DND-41 (cell line): Measurements from ENCODE around the gene BNIPL.

ENCODE experiments used
- ATAC-seq: fragments of 200-7000 bp; cut with Tn5 transposase; 3 replicates; pipeline ENCODE4 v1.9.1; 2021; ENCODE audit warnings: low read depth; ENCODE audit not compliant: insufficient read depth
- DNase-seq: peaks from one replicate; pipeline ENCODE4 v3.0.0-alpha.2; 2020
- H2AFZ ChIP-seq: 2 replicates; pipeline ENCODE4 v1.6.0; 2012; ENCODE audit warnings: low read depth, low read length
- H3K27ac ChIP-seq: 2 replicates; pipeline ENCODE4 v1.5.1; 2012; ENCODE audit warnings: low read length, inconsistent platforms
- H3K27me3 ChIP-seq: fragments of 200-600 bp; sonication (generic); 2 replicates; pipeline ENCODE4 v1.6.0; 2012; ENCODE audit warnings: low read length, mild to moderate bottlenecking, inconsistent platforms; ENCODE audit not compliant: insufficient read depth, poor library complexity
- H3K36me3 ChIP-seq: 2 replicates; pipeline ENCODE4 v1.5.1; 2012; ENCODE audit warnings: low read length, inconsistent platforms; ENCODE audit not compliant: insufficient read depth
- H3K4me1 ChIP-seq: 2 replicates; pipeline ENCODE4 v1.5.1; 2012; ENCODE audit warnings: mild to moderate bottlenecking, low read length; ENCODE audit not compliant: insufficient read depth
- H3K4me2 ChIP-seq: 2 replicates; pipeline ENCODE4 v1.6.0; 2012; ENCODE audit warnings: mild to moderate bottlenecking, moderate library complexity, low read length, inconsistent platforms; ENCODE audit not compliant: insufficient read depth
- H3K4me3 ChIP-seq, 2 experiments: fragments of 200-600 bp in 1 of 2; shearing (Covaris generic) in 1 of 2; 2 replicates each; pipeline ENCODE4 v1.5.1; 2012 to 2016; ENCODE audit warnings: inconsistent platforms in 2 of 2, low read length in 2 of 2, mild to moderate bottlenecking in 2 of 2, low read depth in 1 of 2, moderate library complexity in 1 of 2
- H3K79me2 ChIP-seq: 2 replicates; pipeline ENCODE4 v1.6.0; 2012; ENCODE audit warnings: low read length, inconsistent platforms; ENCODE audit not compliant: insufficient read depth
- H3K9ac ChIP-seq: 2 replicates; pipeline ENCODE4 v1.6.0; 2012; ENCODE audit warnings: low read depth, mild to moderate bottlenecking, inconsistent platforms, low read length, moderate library complexity
- H3K9me3 ChIP-seq: 2 replicates; pipeline ENCODE4 v1.5.1; 2012; ENCODE audit warnings: low read length, moderate library complexity, mild to moderate bottlenecking, inconsistent platforms; ENCODE audit not compliant: insufficient read depth, severe bottlenecking
- H4K20me1 ChIP-seq: 2 replicates; pipeline ENCODE4 v1.6.0; 2012; ENCODE audit warnings: low read length; ENCODE audit not compliant: insufficient read depth
- CTCF ChIP-seq: IDR thresholded peaks from 2 replicates; pipeline ENCODE4 v1.5.1; 2012; ENCODE audit warnings: borderline replicate concordance, low read length, moderate library complexity, mild to moderate bottlenecking; ENCODE audit not compliant: poor library complexity, severe bottlenecking; ENCODE audit errors: extremely low read depth
- EZH2 ChIP-seq: IDR thresholded peaks from 3 replicates; pipeline ENCODE4 v1.6.1; 2012; ENCODE audit warnings: borderline replicate concordance, low read depth, mild to moderate bottlenecking, moderate library complexity, low read length, inconsistent platforms; ENCODE audit not compliant: severe bottlenecking

Gene BNIPL

DNA sequence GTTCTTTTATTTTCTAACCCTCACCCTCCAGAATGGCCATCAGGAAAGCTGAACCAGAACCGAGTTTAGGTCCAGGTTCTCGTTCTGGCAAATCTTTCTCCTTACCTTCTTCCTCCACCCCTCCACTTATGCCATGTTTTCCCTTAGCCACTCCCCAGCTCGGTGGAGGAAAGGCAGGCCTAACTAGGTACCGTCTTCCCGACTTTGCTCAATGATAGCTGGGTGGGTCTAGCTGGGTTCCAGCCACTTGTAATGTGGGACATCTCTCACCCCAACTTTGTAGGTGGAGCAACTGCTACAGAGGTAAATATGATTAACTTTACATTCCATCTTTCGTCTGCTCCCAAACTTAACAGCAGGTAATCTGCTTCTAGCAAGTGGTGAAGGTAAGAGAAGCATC, 646 bp downstream of the BNIPL start:
- no peak for ATAC-seq
- Histone ChIP-seq H4K20me1 (no peaks in the 10 kb centered on the region), H3K4me2 (no peak overlapping the region), H3K79me2 (no peaks in the 10 kb centered on the region), H3K27ac (no peak overlapping the region), H3K4me1 (no peaks in the 10 kb centered on the region), H3K9me3 (no peaks in the 10 kb centered on the region), H3K36me3 (peaks cover 24% of the 10 kb centered on the region), H3K9ac (no peak overlapping the region), H2AFZ (no peak overlapping the region), H3K27me3 (no peaks in the 10 kb centered on the region), H3K4me3 (no peak overlapping the region)
- TF ChIP-seq EZH2 (no peak), CTCF (no peak)
- DNase-seq = no peak

DNA sequence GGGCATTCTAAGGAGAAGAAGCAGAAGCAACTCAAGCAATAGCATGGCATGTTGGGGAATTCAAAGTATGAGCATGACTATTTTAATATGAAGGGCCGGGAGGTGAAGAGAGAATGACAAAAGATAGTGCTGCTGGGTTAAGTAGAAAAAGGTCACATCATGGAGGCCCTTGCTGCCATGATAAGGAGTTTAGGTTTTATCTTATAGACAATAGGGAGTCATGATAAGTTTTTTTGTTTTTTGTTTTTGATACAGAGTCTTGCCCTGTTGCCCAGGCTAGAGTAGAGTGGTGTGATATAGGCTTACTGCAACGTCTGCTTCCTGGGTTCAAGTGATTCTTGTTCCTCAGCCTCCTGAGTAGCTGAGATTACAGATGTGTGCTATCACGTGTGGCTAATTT, 3.1 kb downstream of the BNIPL start:
- H3K27me3 ChIP-seq = no peaks in the 10 kb centered on the region

DNA sequence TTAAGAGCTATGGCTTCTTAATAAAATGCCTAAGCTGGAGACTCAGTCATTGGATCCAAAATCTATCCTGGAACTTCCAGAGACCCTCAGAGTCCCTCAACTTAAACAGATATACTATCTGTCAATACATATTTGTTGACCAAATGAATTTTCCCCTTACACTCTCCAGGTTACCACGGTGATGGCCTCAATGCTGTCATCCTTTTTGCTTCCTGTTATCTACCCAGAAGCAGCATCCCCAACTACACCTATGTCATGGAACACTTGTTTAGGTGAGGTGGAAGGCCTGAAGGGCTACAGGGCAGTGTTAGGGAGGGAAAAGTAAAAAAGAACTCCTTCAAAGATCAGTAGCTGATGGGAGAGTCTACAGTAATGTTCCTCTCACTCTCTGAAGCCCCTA, 6.8 kb downstream of the BNIPL start:
- DNase-seq (no peak), ATAC-seq (no peak)
- no peak overlapping the region for H3K4me2 ChIP-seq
- no peaks in the 10 kb centered on the region for H3K9me3 ChIP-seq
- no peaks in the 10 kb centered on the region for H3K79me2 ChIP-seq
- no peak overlapping the region for H2AFZ ChIP-seq
- no peak overlapping the region for H3K4me3 ChIP-seq
- no peaks in the 10 kb centered on the region for H3K27me3 ChIP-seq
- TF ChIP-seq CTCF (no peak), EZH2 (no peak)
- H3K4me1 ChIP-seq = peaks cover 12% of the 10 kb centered on the region
- no peaks in the 10 kb centered on the region for H4K20me1 ChIP-seq
- no peak overlapping the region for H3K9ac ChIP-seq
- no peak overlapping the region for H3K27ac ChIP-seq
- H3K36me3 ChIP-seq = no peaks in the 10 kb centered on the region

More for the DNA sequence above, 3.1 kb downstream of the BNIPL start:
- TF ChIP-seq EZH2 (no peak), CTCF (no peak)
- H2AFZ ChIP-seq = no peak overlapping the region
- no peak overlapping the region for H3K9ac ChIP-seq
- ATAC-seq (no peak), DNase-seq (no peak)
- H3K9me3 ChIP-seq = no peaks in the 10 kb centered on the region
- H3K27ac ChIP-seq = no peak overlapping the region
- H3K4me2 ChIP-seq = no peak overlapping the region
- H3K4me3 ChIP-seq = no peak overlapping the region
- no peaks in the 10 kb centered on the region for H4K20me1 ChIP-seq
- no peaks in the 10 kb centered on the region for H3K79me2 ChIP-seq
- peaks cover 9% of the 10 kb centered on the region for H3K36me3 ChIP-seq
- H3K4me1 ChIP-seq = no peaks in the 10 kb centered on the region

GRCh38 chr1:151047591-151047924, 11.2 kb downstream of the BNIPL start, which contains the start of gene C1orf56:
TSS of gene C1orf56 (plus strand) at chr1:151047751. CDS start at chr1:151047848, 97 bp downstream.
- H2AFZ ChIP-seq = peak within 1 kb of the TSS; percentile 82
- H3K27ac ChIP-seq = peak within 1 kb of the TSS; percentile 55
- H3K79me2 ChIP-seq = no peaks in the 10 kb centered on the region
- H3K36me3 ChIP-seq = peaks cover 12% of the 10 kb centered on the region; the same call in 1 of the 2 replicates
- peak; percentile 88 for ATAC-seq
- no peaks in the 10 kb centered on the region for H3K9me3 ChIP-seq
- peak within 1 kb of the TSS; percentile 21 to 57; a peak in 3 of 4 replicates for H3K4me3 ChIP-seq
- TF ChIP-seq EZH2 (no peak), CTCF (no peak)
- H4K20me1 ChIP-seq = no peaks in the 10 kb centered on the region
- peak within 1 kb of the TSS; percentile 61 for H3K9ac ChIP-seq
- peak within 1 kb of the TSS; percentile 76 for H3K4me2 ChIP-seq
- no peaks in the 10 kb centered on the region for H3K27me3 ChIP-seq
- H3K4me1 ChIP-seq = peaks cover 18% of the 10 kb centered on the region
- DNase-seq = peak; percentile 71
